ENCODE results near the gene OR10A4. TPM values are rescaled to one million over a fixed set of nuclear protein-coding genes. Genes with fewer than 3 reads are reported as not detected.

OR10A4 gene
- total RNA-seq, 1 donor from 2014 or later = not detected

Other genes starting within 250 kb of the OR10A4 start
- 37.5 and 40.4 TPM in 2 replicates for gene DCHS1, start 220.8 kb upstream of the OR10A4 start, total RNA-seq
- 47.2 and 58.9 TPM in 2 replicates for gene MRPL17, start 193.3 kb upstream of the OR10A4 start, total RNA-seq
- 0.25 and 0.54 TPM in 2 replicates for gene OR2AG2, start 104.6 kb upstream of the OR10A4 start, total RNA-seq
- gene OR2AG1, start 93.6 kb upstream of the OR10A4 start, total RNA-seq = not detected in 2 replicates
- gene OR6A2, start 76.9 kb upstream of the OR10A4 start, total RNA-seq = 0.20 and 0.21 TPM in 2 replicates
- gene OR10A5, start 30.9 kb upstream of the OR10A4 start, total RNA-seq = not detected in 2 replicates
- gene OR10A2, start 13.6 kb upstream of the OR10A4 start, total RNA-seq = not detected in 2 replicates
- gene OR2D2, start 15.9 kb downstream of the OR10A4 start, total RNA-seq = 0.27 and 0.44 TPM in 2 replicates
- not detected in 2 replicates for gene OR2D3, start 44.4 kb downstream of the OR10A4 start, total RNA-seq
- gene ZNF215, start 49.8 kb downstream of the OR10A4 start, total RNA-seq = 10.2 and 11.2 TPM in 2 replicates
- 6.5 and 7.3 TPM in 2 replicates for gene ZNF214, start 143.7 kb downstream of the OR10A4 start, total RNA-seq
- 0.30 and 0.51 TPM in 2 replicates for gene NLRP14, start 143.9 kb downstream of the OR10A4 start, total RNA-seq
- 0.20 and 0.21 TPM in 2 replicates for gene RBMXL2, start 212.4 kb downstream of the OR10A4 start, total RNA-seq

Measured in neural crest cell (in vitro differentiated cells).